Mucosa of descending colon (tissue), 3 donors: ENCODE data around the gene ANKMY1. TPM values are rescaled to one million over a fixed set of nuclear protein-coding genes. Genes with fewer than 3 reads are reported as not detected.
A peak's percentile ranks its signal among the peaks of the same experiment; 100 is the strongest.

ENCODE experiments used
- ATAC-seq: fragments of 200-7000 bp; cut with Tn5 transposase; one replicate; pipeline ENCODE4 v1.9.1; 2020; ENCODE audit warnings: mild to moderate bottlenecking, moderate library complexity
- DNase-seq, 3 donors: peaks; one replicate each; pipeline ENCODE4 v3.0.0-alpha.2; 2020
- H3K36me3 ChIP-seq: fragments of 200-600 bp; one replicate; pipeline ENCODE4 v1.8.0; 2021; ENCODE audit warnings: low read depth, mild to moderate bottlenecking
- H3K4me1 ChIP-seq: fragments of 200-600 bp; one replicate; pipeline ENCODE4 v1.8.0; 2021; ENCODE audit warnings: low read depth, mild to moderate bottlenecking
- H3K4me3 ChIP-seq: fragments of 200-600 bp; one replicate; pipeline ENCODE4 v1.8.0; 2021; ENCODE audit warnings: mild to moderate bottlenecking
- H3K9me3 ChIP-seq: fragments of 200-600 bp; one replicate; pipeline ENCODE4 v1.8.0; 2021; ENCODE audit warnings: mild to moderate bottlenecking
- CTCF ChIP-seq: fragments of 200-600 bp; IDR thresholded peaks from one replicate; pipeline ENCODE4 v1.8.0; 2022; ENCODE audit warnings: antibody characterized with exemption, mild to moderate bottlenecking
- intact Hi-C, 2 donors: fragments of 100-400 bp; cut with DNase I in 1 of 2; cut with micrococcal nuclease in 1 of 2; formaldehyde crosslinking; loops; one replicate each; pipeline versions ENCODE4 v1.11.0 to v1.11.1; 2022; cut with DNase I, micrococcal nuclease
- total RNA-seq, 3 donors: library from RNA; stranded (reverse); fragmentation: NEBNext Ultra II Directional in 2 of 3; extraction: Animal tissue kit (Norgen Biotek cat#: 25700) in 2 of 3; gene quantifications; one replicate each; pipeline versions ENCODE4 v1.2.1 to v1.2.4, GENCODE V29; 2021 to 2023
- donor health status: DM: no; HTN: no; CAD: no; lungs with moderate emphysema.
- donor health status: DM: no; HTN: no; CAD: no.
- donor health status: DM: no; HTN: yes; CAD: no.

The ANKMY1 gene
- total RNA-seq, 3 donors from 2014 or later: 23.0 to 32.7 (median 23.5) TPM

GRCh38 chr2:240570531-240571313, 12.9 kb upstream of the ANKMY1 start:
- intact Hi-C loops: no loop called here
- ATAC-seq (no peak), DNase-seq (peak in 2 of 3 donors; percentile 33 to 47)
- Histone ChIP-seq H3K4me1 (peaks cover 40% of the 10 kb centered on the region), H3K4me3 (no peak overlapping the region), H3K9me3 (no peaks in the 10 kb centered on the region), H3K36me3 (peaks cover 6% of the 10 kb centered on the region)
- no peak for TF ChIP-seq CTCF

- intact Hi-C loops: no loop called here
- Histone ChIP-seq H3K9me3 (no peaks in the 10 kb centered on the region), H3K36me3 (peaks cover 3% of the 10 kb centered on the region), H3K4me3 (no peak overlapping the region), H3K4me1 (peaks cover 46% of the 10 kb centered on the region)
- no peak for ATAC-seq
- no peak for TF ChIP-seq CTCF
- DNase-seq: peak in 2 of 3 donors; percentile 53 to 54
Measured at GRCh38 chr2:240569998-240570530, 12.3 kb upstream of the ANKMY1 start.

GRCh38 chr2:240569523-240569997, 11.8 kb upstream of the ANKMY1 start:
- DNase-seq: peak in 2 of 3 donors; percentile 42 to 65
- peaks cover 50% of the 10 kb centered on the region for H3K4me1 ChIP-seq

GRCh38 chr2:240568678-240569522, 11.1 kb upstream of the ANKMY1 start:
- intact Hi-C loops: no loop called here
- H3K9me3 ChIP-seq: no peaks in the 10 kb centered on the region
- no peak for TF ChIP-seq CTCF
- ATAC-seq (peak; percentile 13), DNase-seq (peak; percentile 75 to 82 (median 80))
- H3K36me3 ChIP-seq: peaks cover 3% of the 10 kb centered on the region
- H3K4me1 ChIP-seq: peaks cover 57% of the 10 kb centered on the region
- H3K4me3 ChIP-seq: peak overlapping the region; percentile 43

More at GRCh38 chr2:240569523-240569997, 11.8 kb upstream of the ANKMY1 start:
- intact Hi-C loops: no loop called here
- no peak for ATAC-seq
- no peak for TF ChIP-seq CTCF
- H3K9me3 ChIP-seq: no peaks in the 10 kb centered on the region
- peak overlapping the region; percentile 43 for H3K4me3 ChIP-seq
- peaks cover 3% of the 10 kb centered on the region for H3K36me3 ChIP-seq

- peak; percentile 65 to 80 (median 77) for DNase-seq
- peak; percentile 37 for ATAC-seq
- H3K4me1 ChIP-seq: peaks cover 61% of the 10 kb centered on the region
- no peak for TF ChIP-seq CTCF
- H3K4me3 ChIP-seq: peak within 1 kb of the TSS; percentile 43
- H3K36me3 ChIP-seq: peaks cover 3% of the 10 kb centered on the region
- no peaks in the 10 kb centered on the region for H3K9me3 ChIP-seq
- intact Hi-C loops: no loop called here
Measured at GRCh38 chr2:240567872-240568677, 10.3 kb upstream of the ANKMY1 start, which contains the start of gene RNPEPL1. Gene RNPEPL1, plus strand, starts transcription at chr2:240568484. Its CDS starts 103 bp downstream, at chr2:240568587.
